SU-DHL-6 (cell line): Measurements from ENCODE around the gene CD1B.

Experiments
- EZH2phosphoT487 ChIP-seq: fragments of 200-600 bp; sonication (generic), shearing (Covaris generic); conservative IDR thresholded peaks from 2 replicates; pipeline ENCODE4 v1.6.1; 2018; ENCODE audit warnings: mild to moderate bottlenecking, antibody characterized with exemption, low read length, moderate library complexity, mixed read lengths
- TF ChIP-seq, protein P1 (sequence below): fragments of 200-600 bp; sonication (generic); IDR thresholded peaks from one replicate; pipeline ENCODE4 v1.5.1; 2017; ENCODE audit warnings: antibody characterized with exemption, mild to moderate bottlenecking, low read length, moderate library complexity; ENCODE audit not compliant: insufficient read depth, poor library complexity, severe bottlenecking

DNA sequence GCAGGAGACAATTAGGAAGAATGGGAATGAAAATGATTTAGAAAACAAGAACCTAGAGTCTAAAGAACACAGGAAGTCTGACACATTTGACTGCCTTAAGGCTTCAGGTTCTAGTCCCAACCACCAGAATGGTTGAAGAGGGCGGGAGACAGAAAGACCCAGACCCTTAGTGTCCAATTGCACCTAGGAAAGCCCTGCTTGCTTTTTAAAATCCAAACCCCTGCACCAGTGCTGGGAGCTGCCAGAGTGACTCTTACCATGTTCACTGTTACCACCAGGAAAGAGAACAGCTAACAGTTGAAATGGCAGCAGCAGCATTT is 265 bp downstream of the CD1B start:
- TF ChIP-seq EZH2phosphoT487: no peak
- TF ChIP-seq, protein P1, sequence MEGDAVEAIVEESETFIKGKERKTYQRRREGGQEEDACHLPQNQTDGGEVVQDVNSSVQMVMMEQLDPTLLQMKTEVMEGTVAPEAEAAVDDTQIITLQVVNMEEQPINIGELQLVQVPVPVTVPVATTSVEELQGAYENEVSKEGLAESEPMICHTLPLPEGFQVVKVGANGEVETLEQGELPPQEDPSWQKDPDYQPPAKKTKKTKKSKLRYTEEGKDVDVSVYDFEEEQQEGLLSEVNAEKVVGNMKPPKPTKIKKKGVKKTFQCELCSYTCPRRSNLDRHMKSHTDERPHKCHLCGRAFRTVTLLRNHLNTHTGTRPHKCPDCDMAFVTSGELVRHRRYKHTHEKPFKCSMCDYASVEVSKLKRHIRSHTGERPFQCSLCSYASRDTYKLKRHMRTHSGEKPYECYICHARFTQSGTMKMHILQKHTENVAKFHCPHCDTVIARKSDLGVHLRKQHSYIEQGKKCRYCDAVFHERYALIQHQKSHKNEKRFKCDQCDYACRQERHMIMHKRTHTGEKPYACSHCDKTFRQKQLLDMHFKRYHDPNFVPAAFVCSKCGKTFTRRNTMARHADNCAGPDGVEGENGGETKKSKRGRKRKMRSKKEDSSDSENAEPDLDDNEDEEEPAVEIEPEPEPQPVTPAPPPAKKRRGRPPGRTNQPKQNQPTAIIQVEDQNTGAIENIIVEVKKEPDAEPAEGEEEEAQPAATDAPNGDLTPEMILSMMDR: no peak
